Adrenal gland (tissue), 12 donors: Measurements from ENCODE around the gene RAPGEF4. TPM values are rescaled to one million over a fixed set of nuclear protein-coding genes. Genes with fewer than 3 reads are reported as not detected.

Source experiments
- DNase-seq, 7 donors: peaks; one replicate each; pipeline ENCODE4 v3.0.0-alpha.2; 2019 to 2020
- H3K27ac ChIP-seq, 5 donors: fragments of 200-600 bp; sonication (generic) in 4 of 5; 1 replicate in 3 of 5; 2 replicates in 2 of 5; pipeline versions ENCODE4 v1.5.1 to v1.8.0; 2016 to 2020; ENCODE audit warnings: mild to moderate bottlenecking in 1 of 5
- H3K27me3 ChIP-seq: fragments of 200-600 bp; 2 replicates; pipeline ENCODE4 v1.8.0; 2021
- H3K36me3 ChIP-seq, 2 donors: fragments of 200-600 bp; replicated peaks in 1 of 2; 1 replicate in 1 of 2; 2 replicates in 1 of 2; pipeline versions ENCODE4 v1.5.1 to v1.8.0; 2018 to 2022
- H3K4me1 ChIP-seq, 2 donors: fragments of 200-600 bp; replicated peaks in 1 of 2; 1 replicate in 1 of 2; 2 replicates in 1 of 2; pipeline versions ENCODE4 v1.5.1 to v1.8.0; 2018 to 2021
- H3K4me3 ChIP-seq, 4 donors: fragments of 200-600 bp; sonication (generic) in 3 of 4; one replicate each; pipeline ENCODE4 v1.5.1; 2016 to 2018
- H3K9me3 ChIP-seq, 3 donors: fragments of 200-600 bp; sonication (generic) in 1 of 3; replicated peaks in 1 of 3; 1 replicate in 2 of 3; 2 replicates in 1 of 3; pipeline versions ENCODE4 v1.5.1 to v1.8.0; 2016 to 2021
- CTCF ChIP-seq, 6 experiments: fragments of 450-650 bp in 4 of 6; fragments of 200-600 bp in 2 of 6; sonication (generic) in 1 of 6; IDR thresholded peaks; 1 replicate in 5 of 6; 2 replicates in 1 of 6; pipeline versions ENCODE4 v1.5.1 to v1.8.0; 2016 to 2021; ENCODE audit warnings: antibody characterized with exemption in 6 of 6, mild to moderate bottlenecking in 2 of 6, moderate library complexity in 1 of 6
- POLR2A ChIP-seq, 2 donors: fragments of 450-650 bp; IDR thresholded peaks; one replicate each; pipeline ENCODE4 v1.6.1; 2017; ENCODE audit warnings: antibody characterized with exemption in 2 of 2, mild to moderate bottlenecking in 2 of 2, moderate library complexity in 1 of 2
- WGBS, 4 donors: extraction: QIAGEN DNeasy Blood & Tissue Kit in 2 of 4; methylation state at CpG; one replicate each; pipeline versions ENCODE4 v1.1.5 to v1.1.7; 2013 to 2017; 5-methylcytosine and 5-hydroxymethylcytosine counted together
- intact Hi-C, 2 donors: fragments of 100-400 bp; cut with DNase I; formaldehyde crosslinking; loops; one replicate each; pipeline versions ENCODE4 v1.14.1 to v1.15.0; 2022 to 2023
- polyA plus RNA-seq, 3 donors: library from polyadenylated mRNA; stranded (reverse); fragments of 200-250 nt in 2 of 3; fragments of 350-450 nt in 1 of 3; fragmentation: Illumina TruSeq in 1 of 3; extraction: RNeasy Lipid Tissue Mini Kit (QIAGEN cat#74804) in 1 of 3; gene quantifications; one replicate each; pipeline ENCODE4 v1.2.3, GENCODE V29; 2013 to 2014
- total RNA-seq, 9 donors: library from RNA; depleted of rRNA in 4 of 9; stranded (reverse); fragments of >200 nt in 4 of 9; fragments of 120-200 nt in 1 of 9; fragmentation: NEBNext Ultra II Directional in 1 of 9; extraction: Animal tissue kit (Norgen Biotek cat#: 25700) in 1 of 9; gene quantifications; one replicate each; pipeline versions ENCODE4 v1.1.0 to v1.2.4, GENCODE V29; 2013 to 2023
- donor health status: healthy with polysubstance abuse.
- donor health status: Bipolar disorder and iron deficiency.
- donor health status: DM: yes; HTN: yes; CAD: no.
- donor health status: DM: no; HTN: no; CAD: no.
- donor health status: DM: no; HTN: no; CAD: no.
- donor health status: DM: yes; HTN: yes; CAD: no.

Gene RAPGEF4
- total and polyA plus RNA-seq, 12 donors: 24.8 to 288 (median 101) TPM

- DNase-seq: no peak
- Histone ChIP-seq H3K27ac (peak overlapping the region in 1 of 5 donors; percentile 4), H3K4me1 (peaks cover 0 to 26% of the 10 kb centered on the region in 2 donors), H3K36me3 (peaks cover 0 to 35% of the 10 kb centered on the region in 2 donors), H3K4me3 (no peak overlapping the region), H3K9me3 (no peaks in the 10 kb centered on the region), H3K27me3 (no peaks in the 10 kb centered on the region)
- 77 to 80% (median 79%) methylated on average over 7 of the region's 7 CpGs for WGBS, 4 donors
- intact Hi-C loops: no loop called here
- TF ChIP-seq CTCF (IDR thresholded peaks at IDR 0.05) (no peak), POLR2A (IDR thresholded peaks at IDR 0.05) (no peak)
Measured at GRCh38 chr2:173001664-173002604, 266.3 kb downstream of the RAPGEF4 start.

GRCh38 chr2:173002751-173003541, 267.3 kb downstream of the RAPGEF4 start:
- Histone ChIP-seq H3K4me1 (peaks cover under 1 to 26% of the 10 kb centered on the region in 2 donors), H3K4me3 (no peak overlapping the region), H3K36me3 (peaks cover 0 to 25% of the 10 kb centered on the region in 2 donors), H3K9me3 (no peaks in the 10 kb centered on the region), H3K27ac (peak overlapping the region in 1 of 5 donors; percentile 4), H3K27me3 (no peaks in the 10 kb centered on the region)
- intact Hi-C loops: no loop called here
- 53 to 61% (median 57%) methylated on average over 15 of the region's 15 CpGs for WGBS, 4 donors
- DNase-seq: no peak
- TF ChIP-seq CTCF (IDR thresholded peaks at IDR 0.05) (no peak), POLR2A (IDR thresholded peaks at IDR 0.05) (no peak)

- TF ChIP-seq POLR2A (IDR thresholded peaks at IDR 0.05): peak in 1 of 2 donors; percentile 22
- no peak for TF ChIP-seq CTCF (IDR thresholded peaks at IDR 0.05)
- Histone ChIP-seq H3K27ac (peak overlapping the region; percentile 23 to 77 (median 59)), H3K9me3 (no peaks in the 10 kb centered on the region), H3K4me3 (no peak overlapping the region), H3K4me1 (peaks cover 7 to 18% of the 10 kb centered on the region in 2 donors), H3K36me3 (peaks cover 0 to 5% of the 10 kb centered on the region in 2 donors), H3K27me3 (no peaks in the 10 kb centered on the region)
- intact Hi-C loops: no loop called here
- WGBS, 4 donors: 50 to 59% (median 56%) methylated on average over 3 of the region's 3 CpGs
- DNase-seq: peak; percentile 44 to 77 (median 68)
Measured at GRCh38 chr2:173008786-173009185, 273.1 kb downstream of the RAPGEF4 start.

GRCh38 chr2:173010233-173010632, 274.6 kb downstream of the RAPGEF4 start:
- Histone ChIP-seq H3K9me3 (no peaks in the 10 kb centered on the region), H3K4me3 (no peak overlapping the region), H3K36me3 (peaks cover 0 to 5% of the 10 kb centered on the region in 2 donors), H3K27ac (no peak overlapping the region), H3K27me3 (no peaks in the 10 kb centered on the region), H3K4me1 (peaks cover 7 to 18% of the 10 kb centered on the region in 2 donors)
- 39 to 50% (median 46%) methylated on average over 1 of the region's 1 CpG for WGBS, 4 donors
- intact Hi-C loops: no loop called here
- no peak for DNase-seq
- TF ChIP-seq CTCF (IDR thresholded peaks at IDR 0.05) (no peak), POLR2A (IDR thresholded peaks at IDR 0.05) (no peak)
